Astrocyte of the cerebellum (primary cell): ENCODE measurements around the gene MAPKAPK2.

Experiments
- DNase-seq: peaks from one replicate; pipeline ENCODE4 v3.0.0-alpha.2; 2011; ENCODE audit warnings: low read depth
- H3K4me3 ChIP-seq: 2 replicates; pipeline ENCODE4 v1.5.1; 2011; ENCODE audit warnings: mild to moderate bottlenecking, low read depth, low read length, moderate library complexity
- in situ Hi-C: cut with HindIII; loops from 2 replicates; pipeline ENCODE4 v1.10.0; 2017; ENCODE audit warnings: low sequenced_read_pairs
- TF ChIP-seq, protein P1 (sequence below): IDR thresholded peaks from 2 replicates; pipeline ENCODE4 v1.5.1; 2012; ENCODE audit warnings: low read length, low read depth, moderate library complexity, mild to moderate bottlenecking; ENCODE audit errors: missing control alignments

Gene MAPKAPK2

DNA sequence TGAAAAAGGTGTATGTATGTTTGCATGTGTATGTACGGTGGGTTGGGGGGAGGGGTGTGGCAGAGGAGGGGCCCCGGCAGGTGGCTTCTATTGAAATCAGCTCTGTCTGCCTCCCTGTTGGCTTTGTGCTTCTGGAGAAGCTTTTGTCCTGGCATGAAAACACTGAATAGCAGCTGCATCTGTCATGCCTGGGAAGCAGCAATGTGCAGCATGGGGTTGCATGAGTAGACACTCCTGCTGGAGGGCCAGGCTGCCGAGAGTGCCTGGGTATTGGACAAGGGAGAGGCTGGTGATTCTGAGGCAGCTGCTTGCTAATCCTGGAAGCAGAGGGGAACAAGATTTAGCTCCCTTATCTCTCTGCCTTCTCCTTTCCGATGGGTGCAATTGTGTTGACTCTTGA, 20.5 kb downstream of the MAPKAPK2 start:
- in situ Hi-C loops, result loop anchor here (5.0 kb wide), 1 partner anchor 73 kb away; no protein-coding TSS in a partner anchor
- no peak overlapping the region for H3K4me3 ChIP-seq
- TF ChIP-seq, protein P1, sequence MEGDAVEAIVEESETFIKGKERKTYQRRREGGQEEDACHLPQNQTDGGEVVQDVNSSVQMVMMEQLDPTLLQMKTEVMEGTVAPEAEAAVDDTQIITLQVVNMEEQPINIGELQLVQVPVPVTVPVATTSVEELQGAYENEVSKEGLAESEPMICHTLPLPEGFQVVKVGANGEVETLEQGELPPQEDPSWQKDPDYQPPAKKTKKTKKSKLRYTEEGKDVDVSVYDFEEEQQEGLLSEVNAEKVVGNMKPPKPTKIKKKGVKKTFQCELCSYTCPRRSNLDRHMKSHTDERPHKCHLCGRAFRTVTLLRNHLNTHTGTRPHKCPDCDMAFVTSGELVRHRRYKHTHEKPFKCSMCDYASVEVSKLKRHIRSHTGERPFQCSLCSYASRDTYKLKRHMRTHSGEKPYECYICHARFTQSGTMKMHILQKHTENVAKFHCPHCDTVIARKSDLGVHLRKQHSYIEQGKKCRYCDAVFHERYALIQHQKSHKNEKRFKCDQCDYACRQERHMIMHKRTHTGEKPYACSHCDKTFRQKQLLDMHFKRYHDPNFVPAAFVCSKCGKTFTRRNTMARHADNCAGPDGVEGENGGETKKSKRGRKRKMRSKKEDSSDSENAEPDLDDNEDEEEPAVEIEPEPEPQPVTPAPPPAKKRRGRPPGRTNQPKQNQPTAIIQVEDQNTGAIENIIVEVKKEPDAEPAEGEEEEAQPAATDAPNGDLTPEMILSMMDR, result no peak
- DNase-seq, result no peak

DNA sequence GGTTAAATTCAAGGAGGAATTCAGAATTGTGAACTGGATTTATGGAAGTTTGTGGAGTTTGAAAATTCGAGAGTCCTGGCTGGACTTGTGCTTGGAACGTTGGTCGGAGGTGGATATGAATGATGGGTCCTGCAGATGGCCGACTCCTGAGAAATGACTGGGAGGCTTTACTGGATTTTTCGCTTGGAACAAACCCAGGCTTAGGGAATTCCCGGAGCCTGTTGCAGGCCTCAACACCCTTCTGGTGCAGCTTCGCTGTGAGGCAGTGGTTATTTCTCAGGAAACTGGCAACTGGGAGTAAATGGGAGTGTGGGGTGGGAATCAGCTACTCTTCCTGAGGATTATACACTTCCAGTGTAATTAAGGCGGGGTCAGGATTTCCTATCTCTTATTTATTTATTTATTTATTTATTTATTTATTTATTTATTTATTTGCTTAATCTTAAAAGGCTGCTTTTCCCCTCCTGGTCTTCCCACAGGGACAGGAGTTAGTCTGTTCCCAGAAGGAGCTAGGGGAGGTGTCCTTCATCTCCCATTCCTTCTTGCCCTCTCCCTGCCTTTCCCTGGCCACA, 21.1 kb downstream of the MAPKAPK2 start:
- no peak overlapping the region for H3K4me3 ChIP-seq
- in situ Hi-C loops, result loop anchor here (5.0 kb wide), 1 partner anchor 74 kb away; no protein-coding TSS in a partner anchor
- TF ChIP-seq, protein P1, result no peak
- no peak for DNase-seq

DNA sequence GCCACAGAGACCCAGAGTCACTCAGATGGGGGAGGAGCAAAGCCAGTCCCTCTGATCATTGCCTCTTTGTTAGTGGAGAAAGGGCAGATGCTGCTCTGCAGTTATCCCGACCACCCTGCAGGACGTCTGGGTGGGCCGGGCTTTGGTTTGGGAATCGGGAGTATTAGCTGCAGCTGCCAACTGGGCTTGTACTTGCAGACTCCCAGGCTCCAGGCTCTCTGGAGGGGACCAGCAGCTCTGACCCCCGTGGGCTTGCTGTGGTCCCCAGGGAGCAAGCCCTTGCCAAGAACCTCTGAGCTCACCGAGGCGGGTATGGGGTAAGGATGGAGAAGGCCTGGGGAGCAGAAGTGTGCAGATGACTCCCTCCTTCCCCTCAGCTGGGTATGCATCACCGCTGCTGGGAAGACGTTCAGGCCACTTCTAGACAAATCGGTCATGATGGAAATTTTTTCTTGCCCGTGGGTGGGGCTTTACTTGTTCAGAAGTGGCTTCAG, 21.6 kb downstream of the MAPKAPK2 start:
- TF ChIP-seq, protein P1, result no peak
- peak; percentile 71 for DNase-seq
- H3K4me3 ChIP-seq, result no peak overlapping the region
- in situ Hi-C loops, result loop anchor here (5.0 kb wide), 1 partner anchor 74 kb away; no protein-coding TSS in a partner anchor

DNA sequence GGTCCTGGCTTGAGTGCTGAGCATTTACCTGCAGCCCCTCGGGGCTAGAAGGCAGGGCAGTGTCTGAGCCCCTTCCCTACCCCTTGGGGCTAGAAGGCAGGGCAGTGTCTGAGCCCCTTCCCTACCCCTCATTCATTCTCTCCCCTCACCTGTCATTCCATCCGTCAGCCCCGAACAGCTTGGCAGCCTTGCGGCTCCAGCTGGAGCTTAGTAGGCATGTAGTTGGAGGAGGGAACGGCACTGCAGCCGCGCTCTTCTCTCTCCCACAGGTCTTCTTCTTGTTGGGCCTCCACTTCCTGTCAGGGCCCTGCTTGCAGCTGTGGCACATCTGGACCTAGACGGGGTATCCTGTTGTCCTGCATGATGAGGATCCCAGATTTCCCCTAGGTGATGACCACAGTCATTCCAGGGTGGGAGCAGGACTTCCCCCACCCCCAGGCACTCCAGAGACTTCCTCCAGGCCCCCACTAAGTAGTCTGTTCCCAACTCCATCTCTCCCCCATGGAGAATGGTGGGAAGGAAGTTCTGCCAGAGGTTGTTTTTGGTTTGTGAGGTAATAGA, 22.2 kb downstream of the MAPKAPK2 start:
- in situ Hi-C loops, result loop anchor here (5.0 kb wide), 1 partner anchor 75 kb away; no protein-coding TSS in a partner anchor

DNA sequence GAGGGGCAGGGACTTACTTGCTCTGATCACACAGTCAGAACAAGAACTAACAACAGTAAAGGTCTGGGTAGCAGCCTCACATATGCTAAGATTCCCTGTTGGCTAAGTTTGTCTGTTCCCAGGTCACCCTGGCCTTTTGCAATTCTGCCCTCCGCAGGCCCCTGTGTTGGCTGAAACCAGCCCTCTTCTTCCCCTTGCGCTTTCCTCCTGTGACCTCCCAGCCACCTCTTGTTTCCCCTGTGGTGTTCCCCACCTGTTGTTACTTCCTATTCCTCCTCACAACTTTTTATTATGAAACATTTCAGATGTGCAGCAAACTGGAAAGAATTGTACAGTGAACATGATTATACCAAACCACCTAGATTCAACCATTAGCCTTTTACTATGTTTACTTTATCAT, 23.4 kb downstream of the MAPKAPK2 start:
- DNase-seq, result no peak

More for the DNA sequence above, 22.2 kb downstream of the MAPKAPK2 start:
- no peak overlapping the region for H3K4me3 ChIP-seq
- TF ChIP-seq, protein P1, result no peak
- no peak for DNase-seq

DNA sequence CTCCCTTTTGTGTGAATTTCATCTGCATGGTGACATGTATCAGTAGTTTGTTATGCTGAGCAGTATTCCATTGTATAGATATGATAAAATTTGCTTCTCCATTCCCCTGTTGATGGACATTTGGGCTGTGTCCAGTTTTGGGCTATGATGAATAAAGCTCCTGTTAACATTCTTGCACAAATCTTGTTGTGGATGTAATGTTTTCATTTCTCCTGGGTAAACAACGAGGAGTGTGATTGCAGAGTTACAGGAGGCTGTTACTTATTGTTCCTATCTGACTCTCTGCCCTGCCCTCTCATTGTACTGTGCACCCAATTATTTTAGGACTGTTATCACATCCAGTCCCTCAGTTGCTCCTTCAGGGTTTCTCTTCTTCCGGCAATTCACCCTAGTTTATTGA, 24.2 kb downstream of the MAPKAPK2 start:
- in situ Hi-C loops, result loop anchor here (5.0 kb wide), 1 partner anchor 77 kb away; no protein-coding TSS in a partner anchor

More for the DNA sequence above, 23.4 kb downstream of the MAPKAPK2 start:
- TF ChIP-seq, protein P1, result no peak
- in situ Hi-C loops, result loop anchor here (5.0 kb wide), 1 partner anchor 76 kb away; no protein-coding TSS in a partner anchor
- H3K4me3 ChIP-seq, result no peak overlapping the region

More for the DNA sequence above, 24.2 kb downstream of the MAPKAPK2 start:
- no peak for DNase-seq
- H3K4me3 ChIP-seq, result no peak overlapping the region
- TF ChIP-seq, protein P1, result no peak
